NCI-H345 treated with DMSO at 0.1 percent for 48 hours (cell line): ENCODE results near the gene PDCD1.
"Not testable (repeated sequence)": the region's sequence is repeated elsewhere in the genome, so short reads cannot be mapped to it uniquely, and the experiment has no call there.

Experiments
- DNase-seq: peaks from one replicate; lab custom pipeline; 2025; ENCODE audit not compliant: unreplicated experiment; lab: John Stamatoyannopoulos, UW

Gene PDCD1

GRCh38 chr2:241858206-241859016 is at the start of gene PDCD1:
Gene PDCD1, minus strand, starts transcription at chr2:241858894. Its CDS starts 56 bp downstream, at chr2:241858838.
- DNase-seq, result no peak

GRCh38 chr2:241907831-241908230 is 49.1 kb upstream of the PDCD1 start:
- DNase-seq, result not testable (repeated sequence)

- peak; percentile 74 for DNase-seq
Observed at GRCh38 chr2:241906826-241907570, 48.3 kb upstream of the PDCD1 start.

GRCh38 chr2:241906378-241906770 is 47.7 kb upstream of the PDCD1 start:
- not testable (repeated sequence) for DNase-seq

GRCh38 chr2:241905716-241906377 is 47.2 kb upstream of the PDCD1 start:
- DNase-seq, result no peak

- DNase-seq, result peak; percentile 51
Observed at GRCh38 chr2:241904791-241905710, 46.4 kb upstream of the PDCD1 start.

- no peak for DNase-seq
Observed at GRCh38 chr2:241904011-241904718, 45.5 kb upstream of the PDCD1 start.

- no peak for DNase-seq
Observed at GRCh38 chr2:241903121-241904010, 44.7 kb upstream of the PDCD1 start.

GRCh38 chr2:241902357-241902991 is 43.8 kb upstream of the PDCD1 start:
- DNase-seq, result no peak

- no peak for DNase-seq
Observed at GRCh38 chr2:241901500-241902351, 43.0 kb upstream of the PDCD1 start.

GRCh38 chr2:241901018-241901380 is 42.3 kb upstream of the PDCD1 start:
- DNase-seq, result no peak

- no peak for DNase-seq
Observed at GRCh38 chr2:241900251-241901017, 41.7 kb upstream of the PDCD1 start.

- DNase-seq, result no peak
Observed at GRCh38 chr2:241898463-241899270, 40.0 kb upstream of the PDCD1 start.

- no peak for DNase-seq
Observed at GRCh38 chr2:241897231-241897916, 38.7 kb upstream of the PDCD1 start.

GRCh38 chr2:241896746-241897201 is 38.1 kb upstream of the PDCD1 start:
- no peak for DNase-seq
